ENCODE measurements around the gene TMEM263. TPM values are rescaled to one million over a fixed set of nuclear protein-coding genes. Genes with fewer than 3 reads are reported as not detected.

TMEM263 gene
- total RNA-seq, 2 experiments from 2014 or later, result 33.2 to 33.4 TPM

DNA sequence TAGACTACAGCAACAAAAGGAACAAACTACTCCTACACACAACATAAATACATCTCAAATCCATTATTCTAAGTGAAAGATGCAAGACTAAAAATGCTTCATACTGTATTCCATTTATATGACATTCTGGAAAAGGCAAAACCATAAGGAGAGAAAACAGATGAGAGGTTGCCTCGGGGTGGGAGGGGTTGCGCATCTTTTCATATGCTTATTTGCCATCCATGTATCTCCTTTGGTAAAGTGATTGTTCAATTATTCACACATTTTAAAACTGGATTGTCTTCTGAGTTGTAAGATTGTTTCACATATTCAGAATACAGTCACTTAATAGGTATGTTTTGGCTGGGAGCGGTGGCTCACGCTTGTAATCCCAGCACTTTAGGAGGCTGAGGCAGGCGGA is 5.1 kb upstream of the TMEM263 start:
- Mint-ChIP-seq H3K4me1 (ENCODE audit: low read depth) (peaks cover 11% of the 10 kb centered on the region), H3K9me3 (peaks cover 4% of the 10 kb centered on the region), H3K4me3 (no peak overlapping the region), H3K27me3 (no peaks in the 10 kb centered on the region), H3K36me3 (ENCODE audit: low read depth) (peaks cover 5% of the 10 kb centered on the region), H3K27ac (no peak overlapping the region)
- no peak for DNase-seq
- intact Hi-C loops (cut with DNase I, micrococcal nuclease), result loop anchor here in 1 of 2 experiments (5.0 to 10.0 kb wide), 4 partner anchors 173 to 1564 kb away; partner anchors contain the start of genes FICD, PRDM4 and PWP1
- TF ChIP-seq, protein P1, sequence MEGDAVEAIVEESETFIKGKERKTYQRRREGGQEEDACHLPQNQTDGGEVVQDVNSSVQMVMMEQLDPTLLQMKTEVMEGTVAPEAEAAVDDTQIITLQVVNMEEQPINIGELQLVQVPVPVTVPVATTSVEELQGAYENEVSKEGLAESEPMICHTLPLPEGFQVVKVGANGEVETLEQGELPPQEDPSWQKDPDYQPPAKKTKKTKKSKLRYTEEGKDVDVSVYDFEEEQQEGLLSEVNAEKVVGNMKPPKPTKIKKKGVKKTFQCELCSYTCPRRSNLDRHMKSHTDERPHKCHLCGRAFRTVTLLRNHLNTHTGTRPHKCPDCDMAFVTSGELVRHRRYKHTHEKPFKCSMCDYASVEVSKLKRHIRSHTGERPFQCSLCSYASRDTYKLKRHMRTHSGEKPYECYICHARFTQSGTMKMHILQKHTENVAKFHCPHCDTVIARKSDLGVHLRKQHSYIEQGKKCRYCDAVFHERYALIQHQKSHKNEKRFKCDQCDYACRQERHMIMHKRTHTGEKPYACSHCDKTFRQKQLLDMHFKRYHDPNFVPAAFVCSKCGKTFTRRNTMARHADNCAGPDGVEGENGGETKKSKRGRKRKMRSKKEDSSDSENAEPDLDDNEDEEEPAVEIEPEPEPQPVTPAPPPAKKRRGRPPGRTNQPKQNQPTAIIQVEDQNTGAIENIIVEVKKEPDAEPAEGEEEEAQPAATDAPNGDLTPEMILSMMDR (IDR thresholded peaks at IDR 0.05), result no peak
- no peak for ATAC-seq (ENCODE audit: poor library complexity)
- Histone ChIP-seq H3K36me3 (ENCODE audit: insufficient read depth, low read length) (no peaks in the 10 kb centered on the region), H3K9me3 (ENCODE audit: control insufficient read depth in 1 of 2, insufficient read depth in 1 of 2, low read length in 2 of 2) (peaks cover 0 to 5% of the 10 kb centered on the region in 2 experiments), H3K27me3 (ENCODE audit: control insufficient read depth in 1 of 2, insufficient read depth in 2 of 2, low read length in 2 of 2) (no peaks in the 10 kb centered on the region), H3K4me1 (ENCODE audit: insufficient read depth, low read length) (peaks cover 9% of the 10 kb centered on the region), H3K27ac (ENCODE audit: low read depth in 1 of 2, low read length in 2 of 2) (no peak overlapping the region), H3K4me3 (ENCODE audit: low read length) (no peak overlapping the region)
- POLR2A ChIA-PET, result no interaction called here
- CTCF ChIA-PET, result no interaction called here

DNA sequence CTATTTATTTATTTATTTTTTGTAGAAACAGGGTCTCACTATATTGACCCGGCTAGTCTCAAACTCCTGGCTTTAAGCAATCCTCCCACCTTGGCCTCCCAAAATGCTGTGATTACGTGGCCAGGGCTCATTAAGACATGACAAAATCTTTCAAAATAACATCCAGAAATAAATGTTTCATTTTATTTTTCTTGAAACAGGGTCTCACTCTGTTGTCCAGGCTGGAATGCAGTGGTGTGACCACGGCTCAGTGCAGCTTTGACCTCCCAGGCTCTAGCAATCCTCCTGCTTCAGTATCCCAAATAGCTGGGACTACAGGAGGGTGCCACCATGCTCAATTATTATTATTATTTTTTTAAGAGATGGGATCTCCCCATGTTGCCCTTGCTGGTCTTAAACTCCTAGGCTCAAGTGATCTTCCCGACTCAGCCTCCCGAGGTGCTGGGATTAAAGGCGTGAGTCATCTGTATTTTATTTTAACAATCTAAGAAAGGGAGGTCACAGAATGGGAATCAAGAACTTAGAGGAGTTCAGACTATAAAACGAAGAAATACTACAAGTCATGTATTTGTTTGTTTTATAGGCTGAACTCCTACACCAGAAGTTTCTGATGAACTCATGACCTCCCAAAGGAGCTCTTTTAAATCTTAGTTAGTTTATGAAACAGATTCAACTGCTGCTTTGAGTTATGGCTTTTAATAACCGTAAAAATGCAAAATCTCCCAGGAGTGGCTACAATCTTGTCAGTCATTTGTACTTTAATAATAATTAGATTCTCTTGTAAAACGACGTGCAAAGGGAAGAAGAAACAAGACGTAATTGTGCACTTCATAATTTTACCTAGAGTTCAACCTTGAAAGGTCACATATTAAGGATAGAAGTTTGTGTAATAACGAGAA is 2.1 kb upstream of the TMEM263 start:
- Histone ChIP-seq H3K36me3 (ENCODE audit: insufficient read depth, low read length) (no peaks in the 10 kb centered on the region), H3K27me3 (ENCODE audit: control insufficient read depth in 1 of 2, insufficient read depth in 2 of 2, low read length in 2 of 2) (no peaks in the 10 kb centered on the region), H3K27ac (ENCODE audit: low read depth in 1 of 2, low read length in 2 of 2) (no peak overlapping the region), H3K9me3 (ENCODE audit: control insufficient read depth in 1 of 2, insufficient read depth in 1 of 2, low read length in 2 of 2) (peaks cover 0 to 5% of the 10 kb centered on the region in 2 experiments), H3K4me3 (ENCODE audit: low read length) (no peak overlapping the region), H3K4me1 (ENCODE audit: insufficient read depth, low read length) (peaks cover 10% of the 10 kb centered on the region)
- Mint-ChIP-seq H3K27me3 (no peaks in the 10 kb centered on the region), H3K9me3 (peaks cover 4% of the 10 kb centered on the region), H3K36me3 (ENCODE audit: low read depth) (peaks cover 17% of the 10 kb centered on the region), H3K4me3 (peak overlapping the region; percentile 97), H3K4me1 (ENCODE audit: low read depth) (peaks cover 32% of the 10 kb centered on the region), H3K27ac (peak overlapping the region; percentile 98)
- ChIA-PET CTCF (interaction anchor here (1.6 kb wide), 1 partner anchor 11 kb away, joined by 4 read pairs; no protein-coding TSS in a partner anchor), POLR2A (interaction anchor here (0.6 to 3.7 kb wide), 6 partner anchors 14 to 651 kb away, joined by 3 to 43 read pairs (median 4); partner anchors contain the start of genes MTERF2 and TCP11L2)
- intact Hi-C loops (cut with DNase I, micrococcal nuclease), result loop anchor here in 1 of 2 experiments (5.0 to 10.0 kb wide), 4 partner anchors 176 to 1561 kb away; partner anchors contain the start of genes FICD, PRDM4 and PWP1
- DNase-seq (no peak), ATAC-seq (ENCODE audit: poor library complexity) (no peak)
- TF ChIP-seq, protein P1 (IDR thresholded peaks at IDR 0.05), result no peak

DNA sequence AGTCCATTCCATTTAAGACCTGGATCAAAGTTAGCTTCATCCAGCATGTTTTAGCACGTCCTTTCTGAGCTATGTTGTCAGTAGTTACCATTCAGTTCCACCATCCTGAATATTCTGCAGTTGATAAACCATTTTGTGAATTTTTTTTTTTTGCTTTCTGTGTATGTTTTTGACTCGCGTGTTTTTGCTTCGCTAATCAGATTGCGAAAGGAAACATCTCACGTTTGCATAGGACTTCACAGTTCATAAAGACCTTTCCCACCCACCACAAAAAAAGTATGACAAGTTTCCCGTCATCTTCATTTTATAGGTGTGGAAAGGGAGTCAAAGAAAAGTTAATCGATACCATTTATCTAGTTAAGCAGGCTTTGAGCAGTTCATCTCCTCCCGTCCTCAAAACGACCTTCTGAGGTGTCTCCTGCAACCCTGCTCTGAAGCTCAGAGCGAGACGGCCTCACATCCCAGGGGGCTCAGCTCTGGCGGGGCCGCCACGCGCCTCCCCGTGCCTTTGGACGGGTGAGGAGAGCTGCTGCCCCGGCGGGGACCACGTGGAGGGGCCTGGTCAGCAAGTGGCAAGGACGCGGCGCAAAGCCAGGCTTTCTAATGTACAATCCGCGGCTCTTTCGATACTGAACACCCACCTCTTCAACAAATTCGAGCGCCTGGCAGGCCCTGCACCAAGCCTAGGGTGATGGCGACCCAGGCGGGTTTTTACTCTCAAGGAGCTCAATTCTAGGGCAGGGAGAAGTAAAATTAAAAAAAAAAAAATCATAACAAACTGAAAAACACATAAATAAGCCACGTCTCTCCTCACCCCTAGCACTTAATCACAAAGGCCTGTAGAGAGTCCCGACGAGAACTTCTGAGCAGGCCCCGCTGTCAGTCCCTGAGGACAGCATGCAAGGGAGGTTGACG is 988 bp upstream of the TMEM263 start:
- Mint-ChIP-seq H3K27me3 (no peaks in the 10 kb centered on the region), H3K4me3 (peak overlapping the region; percentile 97), H3K36me3 (ENCODE audit: low read depth) (peaks cover 17% of the 10 kb centered on the region), H3K9me3 (peaks cover 2% of the 10 kb centered on the region), H3K4me1 (ENCODE audit: low read depth) (peaks cover 40% of the 10 kb centered on the region), H3K27ac (peak overlapping the region; percentile 98)
- Histone ChIP-seq H3K4me3 (ENCODE audit: low read length) (peak overlapping the region; percentile 77), H3K27me3 (ENCODE audit: control insufficient read depth in 1 of 2, insufficient read depth in 2 of 2, low read length in 2 of 2) (no peaks in the 10 kb centered on the region), H3K9me3 (ENCODE audit: control insufficient read depth in 1 of 2, insufficient read depth in 1 of 2, low read length in 2 of 2) (no peaks in the 10 kb centered on the region), H3K4me1 (ENCODE audit: insufficient read depth, low read length) (peaks cover 13% of the 10 kb centered on the region), H3K27ac (ENCODE audit: low read depth in 1 of 2, low read length in 2 of 2) (peak overlapping the region; percentile 81 to 89), H3K36me3 (ENCODE audit: insufficient read depth, low read length) (no peaks in the 10 kb centered on the region)
- intact Hi-C loops (cut with DNase I, micrococcal nuclease), result loop anchor here in 1 of 2 experiments (5.0 to 10.0 kb wide), 4 partner anchors 177 to 1560 kb away; partner anchors contain the start of genes FICD, PRDM4 and PWP1
- peak in 9 of 14 experiments; percentile 1 to 39 (median 11) for DNase-seq
- ChIA-PET CTCF (interaction anchor here (0.7 to 1.8 kb wide), 2 partner anchors 32 to 597 kb away, joined by 3 to 5 read pairs; partner anchors contain the start of genes MTERF2 and POLR3B), POLR2A (interaction anchor here (0.5 to 3.7 kb wide), 17 partner anchors 8 to 1679 kb away, joined by 3 to 48 read pairs (median 5); partner anchors contain the start of genes CRY1, MTERF2, POLR3B and SELPLG)
- ATAC-seq (ENCODE audit: poor library complexity), result peak; percentile 30
- TF ChIP-seq, protein P1 (IDR thresholded peaks at IDR 0.05), result no peak
